Measurements from ENCODE around the gene ITIH5. TPM values are rescaled to one million over a fixed set of nuclear protein-coding genes. Genes with fewer than 3 reads are reported as not detected.

The ITIH5 gene
- total and polyA plus RNA-seq, 4 experiments from 2014 or later = not detected

- H3K4me1 Mint-ChIP-seq = no peaks in the 10 kb centered on the region
- no peak overlapping the region for H3K27ac Mint-ChIP-seq
- H3K9me3 Mint-ChIP-seq = peaks cover 0 to 3% (median 0%) of the 10 kb centered on the region in 8 donors
- Histone ChIP-seq H3K9me3 (ENCODE audit: control insufficient read depth in 1 of 2, low read length in 2 of 2) (no peaks in the 10 kb centered on the region), H3K36me3 (ENCODE audit: insufficient read depth, low read length) (no peaks in the 10 kb centered on the region), H3K27me3 (ENCODE audit: insufficient read depth, low read length) (no peaks in the 10 kb centered on the region), H3K27ac (ENCODE audit: low read depth, low read length) (no peak overlapping the region), H3K4me3 (ENCODE audit: low read length in 2 of 2) (no peak overlapping the region), H3K4me1 (ENCODE audit: insufficient read depth, low read length) (no peaks in the 10 kb centered on the region)
- H3K4me3 Mint-ChIP-seq = no peak overlapping the region
- ChIA-PET CTCF (ENCODE audit: partially characterized antibody) (interaction anchor here (0.7 to 1.1 kb wide), 2 partner anchors 11 to 35 kb away, joined by 3 read pairs; no protein-coding TSS in a partner anchor), POLR2A (ENCODE audit: partially characterized antibody) (no interaction called here)
- intact Hi-C loops (cut with micrococcal nuclease) = no loop called here
- no peaks in the 10 kb centered on the region for H3K36me3 Mint-ChIP-seq
- DNase-seq = no peak
- peaks cover 6 to 9% of the 10 kb centered on the region in 2 donors for H3K27me3 Mint-ChIP-seq
These were observed 106.2 kb downstream of the ITIH5 start for GRCh38 chr10:7560519-7560918.

GRCh38 chr10:7559386-7559785 is 107.4 kb downstream of the ITIH5 start:
- H3K4me1 Mint-ChIP-seq = no peaks in the 10 kb centered on the region
- H3K27ac Mint-ChIP-seq = no peak overlapping the region
- Histone ChIP-seq H3K4me1 (ENCODE audit: insufficient read depth, low read length) (no peaks in the 10 kb centered on the region), H3K9me3 (ENCODE audit: control insufficient read depth in 1 of 2, low read length in 2 of 2) (no peaks in the 10 kb centered on the region), H3K4me3 (ENCODE audit: low read length in 2 of 2) (no peak overlapping the region), H3K27me3 (ENCODE audit: insufficient read depth, low read length) (no peaks in the 10 kb centered on the region), H3K36me3 (ENCODE audit: insufficient read depth, low read length) (no peaks in the 10 kb centered on the region), H3K27ac (ENCODE audit: low read depth, low read length) (no peak overlapping the region)
- no peak overlapping the region for H3K4me3 Mint-ChIP-seq
- ChIA-PET POLR2A (ENCODE audit: partially characterized antibody) (no interaction called here), CTCF (ENCODE audit: partially characterized antibody) (interaction anchor here (1.0 kb wide), 1 partner anchor 34 kb away, joined by 6 read pairs; no protein-coding TSS in a partner anchor)
- intact Hi-C loops (cut with micrococcal nuclease) = no loop called here
- no peaks in the 10 kb centered on the region for H3K36me3 Mint-ChIP-seq
- H3K9me3 Mint-ChIP-seq = peaks cover 0 to 3% (median 0%) of the 10 kb centered on the region in 8 donors
- DNase-seq = no peak
- peaks cover 10 to 13% of the 10 kb centered on the region in 2 donors for H3K27me3 Mint-ChIP-seq

- intact Hi-C loops (cut with micrococcal nuclease) = no loop called here
- Histone ChIP-seq H3K36me3 (ENCODE audit: insufficient read depth, low read length) (no peaks in the 10 kb centered on the region), H3K4me1 (ENCODE audit: insufficient read depth, low read length) (no peaks in the 10 kb centered on the region), H3K9me3 (ENCODE audit: control insufficient read depth in 1 of 2, low read length in 2 of 2) (no peaks in the 10 kb centered on the region), H3K4me3 (ENCODE audit: low read length in 2 of 2) (no peak overlapping the region), H3K27ac (ENCODE audit: low read depth, low read length) (no peak overlapping the region), H3K27me3 (ENCODE audit: insufficient read depth, low read length) (no peaks in the 10 kb centered on the region)
- CTCF ChIA-PET (ENCODE audit: partially characterized antibody) = no interaction called here
- Mint-ChIP-seq H3K4me3 (no peak overlapping the region), H3K27me3 (peaks cover 10 to 13% of the 10 kb centered on the region in 2 donors), H3K36me3 (no peaks in the 10 kb centered on the region), H3K4me1 (no peaks in the 10 kb centered on the region), H3K9me3 (peaks cover 0 to 3% (median 0%) of the 10 kb centered on the region in 8 donors), H3K27ac (no peak overlapping the region)
- POLR2A ChIA-PET (ENCODE audit: partially characterized antibody) = no interaction called here
- no peak for DNase-seq
These were observed 108.7 kb downstream of the ITIH5 start for GRCh38 chr10:7558036-7558435.

GRCh38 chr10:7553531-7553930 is 113.2 kb downstream of the ITIH5 start:
- no peak for DNase-seq
- no peak overlapping the region for H3K4me3 ChIP-seq (ENCODE audit: low read length in 2 of 2)
- H3K27me3 ChIP-seq (ENCODE audit: insufficient read depth, low read length) = no peaks in the 10 kb centered on the region
- H3K27ac ChIP-seq (ENCODE audit: low read depth, low read length) = no peak overlapping the region
- ChIA-PET CTCF (ENCODE audit: partially characterized antibody) (interaction anchor here (0.7 kb wide), 1 partner anchor 15 kb away, joined by 4 read pairs; no protein-coding TSS in a partner anchor), POLR2A (ENCODE audit: partially characterized antibody) (no interaction called here)
- no peaks in the 10 kb centered on the region for H3K36me3 ChIP-seq (ENCODE audit: insufficient read depth, low read length)
- Mint-ChIP-seq H3K4me1 (no peaks in the 10 kb centered on the region), H3K27ac (no peak overlapping the region), H3K9me3 (peaks cover 0 to 5% (median 0%) of the 10 kb centered on the region in 8 donors), H3K27me3 (peaks cover 9 to 13% of the 10 kb centered on the region in 2 donors), H3K4me3 (no peak overlapping the region), H3K36me3 (no peaks in the 10 kb centered on the region)
- intact Hi-C loops (cut with micrococcal nuclease) = no loop called here
- H3K9me3 ChIP-seq (ENCODE audit: control insufficient read depth in 1 of 2, low read length in 2 of 2) = no peaks in the 10 kb centered on the region
- no peaks in the 10 kb centered on the region for H3K4me1 ChIP-seq (ENCODE audit: insufficient read depth, low read length)

- Mint-ChIP-seq H3K27me3 (peaks cover 5 to 15% of the 10 kb centered on the region in 2 donors), H3K4me3 (no peak overlapping the region), H3K9me3 (peaks cover 0 to 5% (median 0%) of the 10 kb centered on the region in 8 donors), H3K27ac (no peak overlapping the region), H3K4me1 (no peaks in the 10 kb centered on the region), H3K36me3 (no peaks in the 10 kb centered on the region)
- intact Hi-C loops (cut with micrococcal nuclease) = no loop called here
- Histone ChIP-seq H3K4me1 (ENCODE audit: insufficient read depth, low read length) (no peaks in the 10 kb centered on the region), H3K27me3 (ENCODE audit: insufficient read depth, low read length) (no peaks in the 10 kb centered on the region), H3K9me3 (ENCODE audit: control insufficient read depth in 1 of 2, low read length in 2 of 2) (no peaks in the 10 kb centered on the region), H3K36me3 (ENCODE audit: insufficient read depth, low read length) (no peaks in the 10 kb centered on the region), H3K27ac (ENCODE audit: low read depth, low read length) (no peak overlapping the region), H3K4me3 (ENCODE audit: low read length in 2 of 2) (no peak overlapping the region)
- ChIA-PET POLR2A (ENCODE audit: partially characterized antibody) (no interaction called here), CTCF (ENCODE audit: partially characterized antibody) (no interaction called here)
- no peak for DNase-seq
These were observed 114.6 kb downstream of the ITIH5 start for GRCh38 chr10:7551950-7552716.

- no peak overlapping the region for H3K27ac Mint-ChIP-seq
- Histone ChIP-seq H3K27me3 (ENCODE audit: insufficient read depth, low read length) (no peaks in the 10 kb centered on the region), H3K9me3 (ENCODE audit: control insufficient read depth in 1 of 2, low read length in 2 of 2) (no peaks in the 10 kb centered on the region), H3K4me3 (ENCODE audit: low read length in 2 of 2) (no peak overlapping the region), H3K4me1 (ENCODE audit: insufficient read depth, low read length) (no peaks in the 10 kb centered on the region), H3K27ac (ENCODE audit: low read depth, low read length) (no peak overlapping the region), H3K36me3 (ENCODE audit: insufficient read depth, low read length) (no peaks in the 10 kb centered on the region)
- H3K36me3 Mint-ChIP-seq = no peaks in the 10 kb centered on the region
- H3K9me3 Mint-ChIP-seq = peaks cover 0 to 3% (median 0%) of the 10 kb centered on the region in 8 donors
- H3K4me3 Mint-ChIP-seq = no peak overlapping the region
- CTCF ChIA-PET (ENCODE audit: partially characterized antibody) = no interaction called here
- intact Hi-C loops (cut with micrococcal nuclease) = no loop called here
- POLR2A ChIA-PET (ENCODE audit: partially characterized antibody) = no interaction called here
- no peaks in the 10 kb centered on the region for H3K4me1 Mint-ChIP-seq
- DNase-seq = no peak
- H3K27me3 Mint-ChIP-seq = peaks cover 3 to 10% of the 10 kb centered on the region in 2 donors
These were observed 115.5 kb downstream of the ITIH5 start for GRCh38 chr10:7551289-7551688.

GRCh38 chr10:7550013-7550412 is 116.8 kb downstream of the ITIH5 start:
- Mint-ChIP-seq H3K4me1 (no peaks in the 10 kb centered on the region), H3K4me3 (no peak overlapping the region), H3K36me3 (no peaks in the 10 kb centered on the region), H3K27me3 (peaks cover 2 to 7% of the 10 kb centered on the region in 2 donors), H3K9me3 (peaks cover 0 to 3% (median 0%) of the 10 kb centered on the region in 8 donors), H3K27ac (no peak overlapping the region)
- ChIA-PET CTCF (ENCODE audit: partially characterized antibody) (interaction anchor here (1.7 kb wide), 1 partner anchor 11 kb away, joined by 3 read pairs; no protein-coding TSS in a partner anchor), POLR2A (ENCODE audit: partially characterized antibody) (no interaction called here)
- H3K27me3 ChIP-seq (ENCODE audit: insufficient read depth, low read length) = no peaks in the 10 kb centered on the region
- no peak overlapping the region for H3K27ac ChIP-seq (ENCODE audit: low read depth, low read length)
- H3K9me3 ChIP-seq (ENCODE audit: control insufficient read depth in 1 of 2, low read length in 2 of 2) = no peaks in the 10 kb centered on the region
- no peaks in the 10 kb centered on the region for H3K36me3 ChIP-seq (ENCODE audit: insufficient read depth, low read length)
- intact Hi-C loops (cut with micrococcal nuclease) = no loop called here
- H3K4me1 ChIP-seq (ENCODE audit: insufficient read depth, low read length) = no peaks in the 10 kb centered on the region
- no peak for DNase-seq
- H3K4me3 ChIP-seq (ENCODE audit: low read length in 2 of 2) = no peak overlapping the region

All from CD4-positive, alpha-beta memory T cell (primary cell).